ENCODE measurements around the gene ANKS1B. TPM values are rescaled to one million over a fixed set of nuclear protein-coding genes. Genes with fewer than 3 reads are reported as not detected.
"Not testable (repeated sequence)": the region's sequence is repeated elsewhere in the genome, so short reads cannot be mapped to it uniquely, and the experiment has no call there.

The ANKS1B gene
- total RNA-seq = 10 to 100 TPM; 32.7 to 37.1 TPM
- long read RNA-seq, donor 1, partial matches to known transcripts = 2 of 13 reads
- long read RNA-seq, donor 1, other reads (novel, unspliced or antisense) = 11 of 13 reads
- long read RNA-seq, donor 2, partial matches to known transcripts = 0 of 8 reads
- long read RNA-seq, donor 2, other reads (novel, unspliced or antisense) = 8 of 8 reads

GRCh38 chr12:99984271-99985128 is at the start of gene ANKS1B:
Gene ANKS1B (minus strand): TSS chr12:99984936. CDS start chr12:99984237, 699 bp downstream.
- intact Hi-C loops (cut with DNase I) = no loop called here
- DNase-seq (ENCODE audit: low spot score) = no peak

DNA sequence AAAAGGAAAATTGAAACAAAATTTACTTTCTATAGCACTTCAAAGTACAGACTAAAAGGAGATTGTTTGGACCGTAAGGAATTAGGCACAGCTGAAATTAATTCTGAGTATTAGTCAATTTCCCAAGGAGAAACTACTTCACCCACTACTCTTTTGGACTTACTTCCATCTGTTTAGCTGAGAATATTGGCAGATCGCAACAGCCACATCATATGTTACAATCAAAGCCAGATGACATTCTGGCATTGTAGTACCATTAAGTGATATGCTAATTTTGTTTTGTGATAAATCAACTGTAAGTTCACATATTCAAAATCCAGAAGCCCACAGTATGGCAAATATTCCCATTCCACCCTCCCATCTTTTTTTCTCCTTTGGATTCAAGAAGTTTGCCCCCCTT is 47.1 kb upstream of the ANKS1B start:
- no peak for DNase-seq (ENCODE audit: low spot score)
- intact Hi-C loops (cut with DNase I) = no loop called here

GRCh38 chr12:100027671-100028070 is 42.9 kb upstream of the ANKS1B start:
- intact Hi-C loops (cut with DNase I) = no loop called here
- DNase-seq (ENCODE audit: low spot score) = no peak

DNA sequence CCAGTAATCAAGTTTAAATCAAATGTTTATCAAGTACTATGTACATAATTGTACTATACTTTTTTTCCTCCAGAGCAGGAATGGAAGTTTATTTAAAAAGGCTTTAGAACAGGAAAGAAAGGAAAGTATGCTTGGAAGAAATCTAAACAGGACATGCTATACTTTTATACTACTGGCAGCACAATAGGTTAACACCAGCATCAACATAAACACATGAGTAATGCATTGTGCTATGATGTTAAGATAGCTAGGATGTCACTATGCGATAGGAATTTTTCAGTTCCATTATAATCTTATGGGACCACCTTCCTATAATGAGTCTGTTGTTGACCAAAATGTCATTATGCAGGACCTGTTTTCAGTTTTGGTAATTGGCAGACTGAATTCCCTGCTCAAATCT is 41.5 kb upstream of the ANKS1B start:
- no peak for DNase-seq (ENCODE audit: low spot score)
- intact Hi-C loops (cut with DNase I) = no loop called here

DNA sequence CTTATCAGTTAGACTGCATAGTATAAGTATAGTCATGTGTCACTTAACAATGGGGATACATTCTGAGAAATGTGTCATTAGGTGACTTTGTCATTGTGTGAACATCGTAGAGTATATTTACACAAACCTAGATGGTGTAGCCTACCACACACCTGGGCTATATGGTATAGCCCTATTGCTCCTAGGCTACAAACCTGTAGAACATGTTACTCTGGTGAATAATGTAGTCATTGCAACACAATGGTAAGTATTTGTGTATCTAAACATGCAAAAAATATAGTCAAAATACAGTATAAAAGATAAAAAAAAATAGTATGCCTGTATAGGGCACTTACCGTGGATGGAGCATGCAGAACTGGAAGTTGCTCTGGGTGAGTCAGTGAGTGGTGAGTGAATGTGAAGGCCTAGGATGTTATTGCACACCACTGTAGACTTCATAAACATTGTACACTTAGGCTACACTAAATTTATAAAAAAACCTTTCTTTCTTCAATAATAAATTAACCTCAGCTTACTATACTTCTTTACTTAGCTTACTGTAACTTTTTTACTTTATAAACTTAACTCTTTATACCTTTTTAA is 40.3 kb upstream of the ANKS1B start:
- intact Hi-C loops (cut with DNase I) = no loop called here
- DNase-seq (ENCODE audit: low spot score) = no peak

GRCh38 chr12:100020370-100020769 is 35.6 kb upstream of the ANKS1B start:
- intact Hi-C loops (cut with DNase I) = no loop called here
- DNase-seq (ENCODE audit: low spot score) = no peak

GRCh38 chr12:100017056-100017455 is 32.3 kb upstream of the ANKS1B start:
- intact Hi-C loops (cut with DNase I) = no loop called here
- DNase-seq (ENCODE audit: low spot score) = no peak

DNA sequence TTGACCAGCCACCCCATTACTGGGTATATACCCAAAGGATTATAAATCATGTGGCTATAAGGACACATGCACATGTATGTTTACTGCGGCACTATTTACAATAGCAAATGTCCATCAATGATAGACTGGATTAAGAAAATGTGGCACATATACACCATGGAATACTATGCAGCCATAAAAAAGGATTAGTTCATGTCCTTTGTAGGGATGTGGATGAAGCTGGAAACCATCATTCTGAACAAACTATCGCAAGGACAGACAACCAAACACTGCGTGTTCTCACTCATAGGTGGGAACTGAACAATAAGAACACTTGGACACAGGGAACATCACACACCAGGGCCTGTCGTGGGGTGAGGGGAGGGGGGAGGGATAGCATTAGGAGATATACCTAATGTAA is 31.6 kb upstream of the ANKS1B start:
- DNase-seq (ENCODE audit: low spot score); intact Hi-C loops (cut with DNase I): not testable (repeated sequence)

GRCh38 chr12:100005846-100006245 is 21.1 kb upstream of the ANKS1B start:
- DNase-seq (ENCODE audit: low spot score); intact Hi-C loops (cut with DNase I): not testable (repeated sequence)

- intact Hi-C loops (cut with DNase I) = no loop called here
- no peak for DNase-seq (ENCODE audit: low spot score)
Measured at GRCh38 chr12:99997806-99998205, 13.1 kb upstream of the ANKS1B start.

DNA sequence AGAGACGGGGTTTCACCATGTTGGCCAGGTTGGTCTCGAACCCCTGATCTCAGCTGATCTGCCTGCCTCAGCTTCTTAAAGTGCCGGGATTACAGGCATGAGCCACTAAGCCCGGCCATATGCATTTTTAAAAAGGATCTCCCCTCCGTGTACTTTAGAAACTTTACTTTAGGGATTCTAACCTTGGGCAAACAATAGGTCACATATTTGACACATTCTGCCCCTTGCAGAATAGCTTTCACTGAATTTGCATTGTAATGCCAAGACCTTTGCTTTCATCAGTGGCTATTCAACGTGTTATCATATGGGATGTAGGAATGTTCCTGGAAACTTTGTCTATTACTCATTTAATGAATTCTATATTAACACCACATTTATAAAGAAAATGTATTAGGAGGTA is 11.4 kb upstream of the ANKS1B start:
- no peak for DNase-seq (ENCODE audit: low spot score)
- intact Hi-C loops (cut with DNase I) = no loop called here

GRCh38 chr12:99985631-99986030 is 895 bp upstream of the ANKS1B start:
- no peak for DNase-seq (ENCODE audit: low spot score)
- intact Hi-C loops (cut with DNase I) = no loop called here

- intact Hi-C loops (cut with DNase I) = no loop called here
Measured at GRCh38 chr12:99985129-99985570, 414 bp upstream of the ANKS1B start.

GRCh38 chr12:99983456-99984258 is 1.1 kb downstream of the ANKS1B start:
- intact Hi-C loops (cut with DNase I) = no loop called here
- no peak for DNase-seq (ENCODE audit: low spot score)

More at GRCh38 chr12:99985129-99985570, 414 bp upstream of the ANKS1B start:
- DNase-seq (ENCODE audit: low spot score) = no peak

DNA sequence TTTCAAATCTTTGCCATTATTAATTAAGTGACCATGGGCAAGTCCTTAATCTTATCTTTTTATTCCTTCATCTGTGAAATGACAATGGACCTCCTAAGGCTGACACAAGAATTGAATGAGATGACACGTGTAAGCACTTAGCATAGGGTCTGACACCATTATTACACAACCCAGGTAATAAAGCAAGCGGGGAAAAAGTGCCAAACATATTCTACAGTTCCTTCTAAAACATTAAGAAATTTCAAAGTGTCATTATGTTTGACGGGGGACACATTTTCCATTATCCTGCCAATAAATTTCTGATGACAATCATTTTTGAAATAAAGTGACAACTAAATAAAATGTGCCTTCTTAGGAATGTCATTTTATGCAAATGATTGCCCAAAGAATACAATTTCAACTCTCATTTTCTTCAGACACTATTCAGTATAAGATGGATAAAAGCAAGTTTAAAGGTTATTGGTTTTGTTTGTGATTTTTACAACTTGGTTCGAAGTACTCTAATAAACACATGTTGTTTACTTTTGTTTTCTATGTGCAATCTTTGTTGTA is 3.0 kb downstream of the ANKS1B start:
- intact Hi-C loops (cut with DNase I) = no loop called here
- DNase-seq (ENCODE audit: low spot score) = no peak

DNA sequence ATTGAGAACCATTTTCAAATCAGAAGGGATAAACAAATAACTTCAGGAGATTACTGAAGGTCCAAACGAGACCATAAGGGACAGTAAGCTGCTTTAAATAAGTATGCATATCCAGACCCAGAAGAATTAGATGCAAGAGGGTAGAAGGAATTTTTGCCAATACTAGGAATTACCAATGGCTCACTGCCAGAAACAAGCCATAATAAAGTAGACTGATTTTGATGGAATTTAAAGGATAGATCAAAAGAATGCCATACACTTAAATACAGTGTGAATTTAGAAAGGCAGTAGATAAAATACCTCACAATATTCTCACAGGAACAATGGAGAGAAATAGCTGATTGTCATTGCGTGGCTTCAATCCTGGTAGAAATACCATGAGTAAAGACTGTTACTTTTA is 5.3 kb downstream of the ANKS1B start:
- intact Hi-C loops (cut with DNase I) = no loop called here
- no peak for DNase-seq (ENCODE audit: low spot score)

- intact Hi-C loops (cut with DNase I) = no loop called here
- no peak for DNase-seq (ENCODE audit: low spot score)
Measured at GRCh38 chr12:99978152-99978551, 6.6 kb downstream of the ANKS1B start.

GRCh38 chr12:99977550-99977949 is 7.2 kb downstream of the ANKS1B start:
- intact Hi-C loops (cut with DNase I) = no loop called here
- no peak for DNase-seq (ENCODE audit: low spot score)

DNA sequence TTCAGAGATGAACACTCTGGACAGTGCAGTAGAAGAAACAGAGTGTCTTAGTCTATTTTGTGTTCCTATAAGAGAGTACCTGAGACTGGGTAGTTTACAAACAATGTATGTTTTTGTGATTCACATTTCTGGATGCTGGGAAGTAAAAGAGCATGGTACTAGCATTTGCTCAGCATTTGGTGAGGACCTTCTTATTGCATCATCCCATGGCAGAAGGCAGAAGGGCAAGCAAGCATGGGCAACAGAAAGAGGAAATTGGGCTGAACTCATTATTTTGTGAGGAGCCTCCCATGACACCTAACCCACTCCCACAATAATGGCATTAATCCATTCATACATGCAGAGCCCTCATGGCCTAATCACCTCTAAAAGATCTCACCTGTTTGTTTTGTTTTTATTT is 8.0 kb downstream of the ANKS1B start:
- DNase-seq (ENCODE audit: low spot score) = no peak
- intact Hi-C loops (cut with DNase I) = no loop called here

All from posterior vena cava (tissue), 2 donors.